ENCODE measurements around the gene B4GALNT4.

The B4GALNT4 gene

GRCh38 chr11:339963-340362 is 29.3 kb upstream of the B4GALNT4 start:
- peaks cover 31% of the 10 kb centered on the region for H3K4me1 ChIP-seq (ENCODE audit: insufficient read depth, low read length, severe bottlenecking)
- H3K4me3 ChIP-seq (ENCODE audit: low read depth, low read length, poor library complexity, severe bottlenecking), result no peak overlapping the region
- no peaks in the 10 kb centered on the region for H4K20me1 ChIP-seq (ENCODE audit: insufficient read depth, low read length)
- no peak overlapping the region for H2AFZ ChIP-seq (ENCODE audit: low read length)
- H3K27ac ChIP-seq (ENCODE audit: low read depth, low read length, poor library complexity, severe bottlenecking), result no peak overlapping the region
- TF ChIP-seq CTCF (IDR thresholded peaks at IDR 0.05; ENCODE audit: low read length), result no peak
- no peak for TF ChIP-seq EZH2 (IDR thresholded peaks at IDR 0.05; ENCODE audit: borderline replicate concordance, low read length)
- H3K4me2 ChIP-seq (ENCODE audit: low read length), result no peak overlapping the region
- H3F3A ChIP-seq (ENCODE audit: insufficient read depth, low read length), result no peaks in the 10 kb centered on the region
- H3K9me3 ChIP-seq (ENCODE audit: low read length), result no peaks in the 10 kb centered on the region
- no peaks in the 10 kb centered on the region for H3K9me2 ChIP-seq (ENCODE audit: low read depth, low read length)
- H3K36me3 ChIP-seq (ENCODE audit: insufficient read depth, low read length), result no peaks in the 10 kb centered on the region
- no peaks in the 10 kb centered on the region for H3K27me3 ChIP-seq (ENCODE audit: insufficient read depth, low read length)
- H3K9ac ChIP-seq (ENCODE audit: low read length), result no peak overlapping the region
- no peaks in the 10 kb centered on the region for H3K79me2 ChIP-seq (ENCODE audit: insufficient read depth, low read length)

- Histone ChIP-seq H4K20me1 (ENCODE audit: insufficient read depth, low read length) (no peaks in the 10 kb centered on the region), H2AFZ (ENCODE audit: low read length) (no peak overlapping the region), H3K27ac (ENCODE audit: low read depth, low read length, poor library complexity, severe bottlenecking) (peak overlapping the region; percentile 32), H3F3A (ENCODE audit: insufficient read depth, low read length) (no peaks in the 10 kb centered on the region), H3K4me1 (ENCODE audit: insufficient read depth, low read length, severe bottlenecking) (peaks cover 31% of the 10 kb centered on the region), H3K27me3 (ENCODE audit: insufficient read depth, low read length) (0 out of 2 replicates have a peak, but pooled peaks cover 4% of the 10 kb centered on the region), H3K9ac (ENCODE audit: low read length) (no peak overlapping the region), H3K79me2 (ENCODE audit: insufficient read depth, low read length) (no peaks in the 10 kb centered on the region), H3K36me3 (ENCODE audit: insufficient read depth, low read length) (no peaks in the 10 kb centered on the region), H3K9me3 (ENCODE audit: low read length) (no peaks in the 10 kb centered on the region), H3K4me2 (ENCODE audit: low read length) (peak overlapping the region; percentile 10; the same call in 1 of the 2 replicates), H3K9me2 (ENCODE audit: low read depth, low read length) (no peaks in the 10 kb centered on the region), H3K4me3 (ENCODE audit: low read depth, low read length, poor library complexity, severe bottlenecking) (no peak overlapping the region)
- TF ChIP-seq CTCF (IDR thresholded peaks at IDR 0.05; ENCODE audit: low read length), result no peak
- TF ChIP-seq EZH2 (IDR thresholded peaks at IDR 0.05; ENCODE audit: borderline replicate concordance, low read length), result no peak
Observed at GRCh38 chr11:340539-341512, 28.5 kb upstream of the B4GALNT4 start.

- Histone ChIP-seq H3K36me3 (ENCODE audit: insufficient read depth, low read length) (no peaks in the 10 kb centered on the region), H3K9me2 (ENCODE audit: low read depth, low read length) (no peaks in the 10 kb centered on the region), H3K4me1 (ENCODE audit: insufficient read depth, low read length, severe bottlenecking) (peaks cover 20% of the 10 kb centered on the region), H3F3A (ENCODE audit: insufficient read depth, low read length) (no peaks in the 10 kb centered on the region), H4K20me1 (ENCODE audit: insufficient read depth, low read length) (no peaks in the 10 kb centered on the region), H3K27me3 (ENCODE audit: insufficient read depth, low read length) (0 out of 2 replicates have a peak, but pooled peaks cover 4% of the 10 kb centered on the region), H3K9ac (ENCODE audit: low read length) (no peak overlapping the region), H3K27ac (ENCODE audit: low read depth, low read length, poor library complexity, severe bottlenecking) (no peak overlapping the region), H3K79me2 (ENCODE audit: insufficient read depth, low read length) (no peaks in the 10 kb centered on the region), H3K4me3 (ENCODE audit: low read depth, low read length, poor library complexity, severe bottlenecking) (no peak overlapping the region), H3K4me2 (ENCODE audit: low read length) (no peak overlapping the region), H2AFZ (ENCODE audit: low read length) (no peak overlapping the region), H3K9me3 (ENCODE audit: low read length) (no peaks in the 10 kb centered on the region)
- TF ChIP-seq EZH2 (IDR thresholded peaks at IDR 0.05; ENCODE audit: borderline replicate concordance, low read length) (no peak), CTCF (IDR thresholded peaks at IDR 0.05; ENCODE audit: low read length) (no peak)
Observed at GRCh38 chr11:342328-342727, 27.0 kb upstream of the B4GALNT4 start.

Data from OCI-LY1 (cell line).